ENCODE measurements around the gene RAB27B.

Gene RAB27B

GRCh38 chr18:54822872-54823845 is 5.1 kb upstream of the RAB27B start:
- TF ChIP-seq CTCF (IDR thresholded peaks at IDR 0.05), result no peak

GRCh38 chr18:54824761-54825160 is 3.5 kb upstream of the RAB27B start:
- TF ChIP-seq CTCF (IDR thresholded peaks at IDR 0.05), result no peak

GRCh38 chr18:54825601-54826344 is 2.5 kb upstream of the RAB27B start:
- no peak for TF ChIP-seq CTCF (IDR thresholded peaks at IDR 0.05)

GRCh38 chr18:54828986-54829385 is 709 bp downstream of the RAB27B start:
- TF ChIP-seq CTCF (IDR thresholded peaks at IDR 0.05), result no peak

GRCh38 chr18:54829856-54830255 is 1.6 kb downstream of the RAB27B start:
- TF ChIP-seq CTCF (IDR thresholded peaks at IDR 0.05), result no peak

GRCh38 chr18:54830260-54830659 is 2.0 kb downstream of the RAB27B start:
- TF ChIP-seq CTCF (IDR thresholded peaks at IDR 0.05), result no peak

- no peak for TF ChIP-seq CTCF (IDR thresholded peaks at IDR 0.05)
Observed at GRCh38 chr18:54830866-54831265, 2.6 kb downstream of the RAB27B start.

All from LNCAP (cell line).